Measurements from ENCODE around the gene PLPPR3.

Gene PLPPR3

DNA sequence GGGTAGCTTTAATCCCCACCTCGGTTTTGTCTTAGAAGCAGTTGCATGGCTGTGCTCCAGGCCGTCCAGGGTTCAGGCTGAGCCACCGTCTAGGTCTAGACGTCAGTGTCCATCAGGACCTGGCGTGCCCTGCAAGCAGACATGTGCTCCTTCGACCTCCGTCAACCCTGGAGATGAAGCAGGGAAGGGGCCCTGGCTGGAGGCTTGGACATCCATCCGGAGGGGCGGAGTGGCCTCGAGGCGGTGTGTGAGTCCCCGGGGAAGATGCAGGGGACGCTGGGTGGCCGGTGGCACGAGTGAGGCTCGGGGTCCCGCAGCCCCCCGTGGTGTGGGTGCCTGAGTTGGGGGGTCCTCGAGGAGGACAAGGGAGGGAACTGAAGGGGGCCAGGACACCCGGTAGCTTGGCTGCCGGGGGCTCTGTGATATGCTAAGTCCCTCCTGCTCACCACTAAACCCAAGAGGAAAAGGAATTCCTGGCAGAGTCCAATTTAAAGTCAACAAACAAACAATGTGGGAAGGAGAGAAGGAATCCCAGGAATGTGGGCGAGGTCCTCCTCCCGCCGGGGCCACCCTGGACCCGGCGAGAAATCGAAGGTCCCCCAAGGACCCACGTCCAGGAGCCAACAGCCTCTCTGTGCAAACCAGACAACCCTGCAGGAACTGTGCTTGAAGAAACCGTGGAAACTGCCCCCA is 39.4 kb downstream of the PLPPR3 start:
- H3K4me3 ChIP-seq (ENCODE audit: low read length) = peak overlapping the region; percentile 48
- TF ChIP-seq, protein P1, sequence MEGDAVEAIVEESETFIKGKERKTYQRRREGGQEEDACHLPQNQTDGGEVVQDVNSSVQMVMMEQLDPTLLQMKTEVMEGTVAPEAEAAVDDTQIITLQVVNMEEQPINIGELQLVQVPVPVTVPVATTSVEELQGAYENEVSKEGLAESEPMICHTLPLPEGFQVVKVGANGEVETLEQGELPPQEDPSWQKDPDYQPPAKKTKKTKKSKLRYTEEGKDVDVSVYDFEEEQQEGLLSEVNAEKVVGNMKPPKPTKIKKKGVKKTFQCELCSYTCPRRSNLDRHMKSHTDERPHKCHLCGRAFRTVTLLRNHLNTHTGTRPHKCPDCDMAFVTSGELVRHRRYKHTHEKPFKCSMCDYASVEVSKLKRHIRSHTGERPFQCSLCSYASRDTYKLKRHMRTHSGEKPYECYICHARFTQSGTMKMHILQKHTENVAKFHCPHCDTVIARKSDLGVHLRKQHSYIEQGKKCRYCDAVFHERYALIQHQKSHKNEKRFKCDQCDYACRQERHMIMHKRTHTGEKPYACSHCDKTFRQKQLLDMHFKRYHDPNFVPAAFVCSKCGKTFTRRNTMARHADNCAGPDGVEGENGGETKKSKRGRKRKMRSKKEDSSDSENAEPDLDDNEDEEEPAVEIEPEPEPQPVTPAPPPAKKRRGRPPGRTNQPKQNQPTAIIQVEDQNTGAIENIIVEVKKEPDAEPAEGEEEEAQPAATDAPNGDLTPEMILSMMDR (IDR thresholded peaks at IDR 0.05; ENCODE audit: insufficient read depth, low read depth, low read length, missing control alignments) = no peak
- peak; percentile 54 for DNase-seq (ENCODE audit: low read depth)

DNA sequence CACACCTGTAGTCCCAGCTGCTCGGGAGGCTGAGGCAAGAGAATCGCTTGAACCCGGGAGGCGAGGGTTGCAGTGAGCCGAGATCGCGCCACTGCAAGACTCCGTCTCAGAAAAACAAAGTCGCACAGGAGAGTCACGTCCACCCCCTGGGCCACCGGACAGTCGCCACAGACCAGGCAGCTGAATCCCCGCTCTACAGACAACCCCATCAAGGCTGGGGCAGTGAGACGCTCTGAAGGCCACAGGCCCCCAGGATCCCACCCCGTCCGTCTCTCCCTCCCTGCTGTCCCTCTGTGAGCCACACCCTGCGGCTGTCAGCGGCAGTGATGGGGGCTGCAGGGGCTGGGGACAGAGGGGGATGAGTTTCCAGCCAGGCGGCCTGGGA is 40.0 kb downstream of the PLPPR3 start:
- TF ChIP-seq, protein P1 (IDR thresholded peaks at IDR 0.05; ENCODE audit: insufficient read depth, low read depth, low read length, missing control alignments) = no peak
- no peak overlapping the region for H3K4me3 ChIP-seq (ENCODE audit: low read length)
- DNase-seq (ENCODE audit: low read depth) = no peak

DNA sequence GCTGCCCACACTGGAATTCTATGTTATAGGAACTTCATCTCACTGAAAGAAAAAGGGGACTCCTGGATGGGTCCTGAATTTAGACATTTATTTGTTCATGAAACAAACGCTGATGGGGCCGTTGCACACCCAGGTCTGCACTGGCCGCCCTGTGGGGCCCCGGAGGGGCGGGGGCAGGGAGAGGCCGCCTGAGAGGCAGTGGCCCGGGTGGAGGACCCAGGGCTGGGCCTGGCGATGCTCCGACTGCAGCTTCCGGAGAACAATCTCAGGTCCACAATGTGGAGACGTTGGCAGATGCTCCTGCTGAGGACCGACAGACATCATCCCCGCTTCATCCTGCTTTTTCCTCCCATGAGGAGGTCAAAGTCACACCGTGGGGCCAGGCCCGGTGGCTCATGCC is 40.8 kb downstream of the PLPPR3 start:
- TF ChIP-seq, protein P1 (IDR thresholded peaks at IDR 0.05; ENCODE audit: insufficient read depth, low read depth, low read length, missing control alignments) = no peak
- no peak overlapping the region for H3K4me3 ChIP-seq (ENCODE audit: low read length)
- no peak for DNase-seq (ENCODE audit: low read depth)

DNA sequence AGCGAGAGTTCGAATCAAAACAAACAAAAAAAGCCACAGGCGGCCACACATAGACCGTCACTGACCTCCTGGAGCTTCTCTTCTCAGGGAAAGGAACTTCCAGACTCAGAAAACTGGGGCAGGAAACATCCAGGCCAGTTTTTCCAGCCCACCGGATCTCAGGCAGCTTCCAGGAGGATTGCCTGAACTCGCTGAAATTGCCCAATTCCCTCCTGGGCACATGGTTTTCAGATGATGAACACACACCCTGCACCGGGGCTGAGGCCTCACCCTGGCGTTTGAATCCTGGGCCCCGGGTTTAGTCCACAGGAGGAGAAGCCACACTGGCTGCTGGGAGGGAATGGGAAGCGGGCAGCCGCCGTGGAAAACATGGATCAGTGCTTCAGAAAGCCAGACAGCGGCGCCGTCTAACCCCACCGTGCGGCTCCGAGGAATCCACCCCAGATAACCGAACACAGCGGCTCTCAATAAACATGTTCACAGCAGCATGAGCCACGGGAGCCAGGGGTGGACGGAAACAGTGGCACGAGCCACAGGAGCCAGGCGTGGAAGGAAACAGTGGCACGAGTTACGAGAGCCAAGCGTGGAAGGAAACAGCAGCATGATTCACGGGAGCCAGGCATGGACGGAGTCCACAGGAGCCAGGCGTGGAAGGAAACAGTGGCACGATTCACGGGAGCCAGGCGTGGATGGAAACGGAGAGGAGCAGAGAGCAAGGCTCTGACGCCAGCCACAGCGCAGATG is 42.7 kb downstream of the PLPPR3 start:
- no peak overlapping the region for H3K4me3 ChIP-seq (ENCODE audit: low read length)
- TF ChIP-seq, protein P1 (IDR thresholded peaks at IDR 0.05; ENCODE audit: insufficient read depth, low read depth, low read length, missing control alignments) = no peak
- DNase-seq (ENCODE audit: low read depth) = peak; percentile 99

DNA sequence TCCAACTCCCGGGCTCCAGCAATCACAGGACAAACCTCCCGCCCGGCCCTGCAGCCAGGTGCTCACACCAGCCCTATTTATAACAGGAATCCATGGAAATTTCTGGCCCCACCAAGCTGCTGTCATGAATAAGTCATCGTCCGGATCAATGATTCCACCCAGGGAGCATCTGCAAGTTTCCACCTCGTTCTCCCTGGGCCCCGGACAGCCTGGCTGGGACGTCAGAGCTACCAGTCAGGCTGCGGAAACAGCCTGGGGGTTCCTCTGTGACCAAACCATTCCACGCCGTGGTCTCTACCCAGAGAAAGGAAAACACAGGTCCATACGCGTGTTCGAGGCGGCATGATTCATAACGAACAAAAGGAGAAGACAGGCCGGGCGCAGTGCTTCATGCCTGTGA is 45.2 kb downstream of the PLPPR3 start:
- TF ChIP-seq, protein P1 (IDR thresholded peaks at IDR 0.05; ENCODE audit: insufficient read depth, low read depth, low read length, missing control alignments) = no peak
- peak; percentile 78 for DNase-seq (ENCODE audit: low read depth)
- no peak overlapping the region for H3K4me3 ChIP-seq (ENCODE audit: low read length)

DNA sequence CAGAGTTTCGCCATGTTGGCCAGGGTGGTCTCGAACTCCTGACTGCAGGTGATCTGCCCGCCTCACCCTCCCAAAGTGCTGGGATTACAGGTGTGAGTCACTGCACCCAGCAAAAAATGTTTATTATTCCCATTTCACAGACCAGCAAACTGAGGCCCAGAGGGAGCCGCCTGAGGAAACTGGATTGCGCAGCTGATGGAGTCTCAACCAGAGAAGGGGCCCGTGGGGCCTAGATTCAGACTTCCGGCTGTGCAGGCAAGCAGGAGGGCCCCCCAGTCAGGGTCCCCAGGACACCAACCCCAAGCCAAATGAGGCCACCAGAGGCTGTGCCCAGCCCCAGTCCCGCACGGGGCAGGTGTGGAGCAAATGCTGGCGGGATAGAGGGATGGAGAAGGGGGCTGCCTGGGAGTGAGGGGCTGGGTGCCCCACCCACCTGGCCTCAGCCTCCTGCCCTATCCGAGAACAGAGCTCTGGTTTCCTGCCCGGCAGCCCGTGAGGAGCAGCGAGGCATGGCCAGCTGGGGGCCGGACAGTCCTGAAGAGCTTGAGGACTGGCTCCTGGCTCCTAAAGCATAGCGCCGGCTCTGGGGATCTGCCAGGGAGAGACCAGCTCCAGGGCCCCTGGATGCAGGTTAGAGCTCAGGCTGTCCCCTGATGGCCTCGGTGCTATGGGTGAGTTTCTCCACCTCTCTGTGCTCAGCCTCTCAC is 48.9 kb downstream of the PLPPR3 start:
- no peak for DNase-seq (ENCODE audit: low read depth)
- H3K4me3 ChIP-seq (ENCODE audit: low read length) = no peak overlapping the region
- TF ChIP-seq, protein P1 (IDR thresholded peaks at IDR 0.05; ENCODE audit: insufficient read depth, low read depth, low read length, missing control alignments) = no peak
